T-helper 2 cell treated with Interferon-gamma antibody and Interleukin-4, amounts not matched to agents 100 ng/mL and 5 ng/mL, for 36 hours (primary cell): ENCODE results near the gene OR2T29. TPM values are rescaled to one million over a fixed set of nuclear protein-coding genes. Genes with fewer than 3 reads are reported as not detected.
"Not testable (repeated sequence)": the region's sequence is repeated elsewhere in the genome, so short reads cannot be mapped to it uniquely, and the experiment has no call there.

Experiments
- intact Hi-C: fragments of 100-400 bp; cut with micrococcal nuclease; formaldehyde crosslinking; loops from one replicate; pipeline ENCODE4 v1.15.1; 2023
- total RNA-seq: library from RNA; stranded (reverse); gene quantifications from 2 replicates; pipeline ENCODE4 v1.2.3, GENCODE V29; 2022

Gene OR2T29
- total RNA-seq, 1 donor from 2014 or later: not detected

GRCh38 chr1:248510217-248510616 is 52.4 kb downstream of the OR2T29 start:
- intact Hi-C loops: not testable (repeated sequence)

DNA sequence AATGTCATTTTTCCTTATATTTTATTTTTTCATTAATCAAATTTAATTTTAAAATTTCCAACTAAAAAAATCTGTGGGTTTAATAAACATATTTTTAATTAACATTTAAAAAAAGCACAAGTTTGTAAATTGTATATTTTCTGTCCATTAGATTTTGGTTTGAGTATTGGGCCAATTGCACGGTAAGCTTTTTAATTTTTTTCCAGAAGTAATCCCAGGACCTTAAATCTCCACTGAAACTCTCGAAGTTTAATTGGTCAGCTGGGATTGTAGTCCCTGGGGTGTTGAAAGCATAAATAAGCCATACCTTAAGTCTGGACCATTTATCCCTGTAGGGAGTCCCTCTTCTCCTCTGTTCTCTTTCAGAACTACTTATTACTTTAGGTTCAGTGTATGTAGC is 54.8 kb downstream of the OR2T29 start, which contains the start of gene OR2G6:
Gene OR2G6 (plus strand): TSS at position 301 of the 400 bp plus-strand sequence. CDS start 13,574 bp downstream, outside the sequence.
- intact Hi-C loops: not testable (repeated sequence)

Other genes with a start within 250 kb of the OR2T29 start
- gene OR2M7, start 238.2 kb downstream of the OR2T29 start, total RNA-seq: not detected in 2 replicates
- not detected in 2 replicates for gene OR14C36, start 214.0 kb downstream of the OR2T29 start, total RNA-seq
- not detected in 2 replicates for gene OR2T4, start 201.1 kb downstream of the OR2T29 start, total RNA-seq
- gene OR2T6, start 187.0 kb downstream of the OR2T29 start, total RNA-seq: not detected in 2 replicates
- not detected in 2 replicates for gene OR2T1, start 159.7 kb downstream of the OR2T29 start, total RNA-seq
- not detected in 2 replicates for gene OR2T2, start 117.1 kb downstream of the OR2T29 start, total RNA-seq
- not detected in 2 replicates for gene OR2T3, start 89.4 kb downstream of the OR2T29 start, total RNA-seq
- not detected in 2 replicates for gene OR2T5, start 74.2 kb downstream of the OR2T29 start, total RNA-seq
- not detected in 2 replicates for gene OR2G6, start 54.7 kb downstream of the OR2T29 start, total RNA-seq
- gene OR2T34, start 12.0 kb upstream of the OR2T29 start, total RNA-seq: not detected in 2 replicates
- gene OR2T10, start 34.9 kb upstream of the OR2T29 start, total RNA-seq: not detected in 2 replicates
- not detected in 2 replicates for gene OR2T11, start 72.3 kb upstream of the OR2T29 start, total RNA-seq
- gene OR2T35, start 82.5 kb upstream of the OR2T29 start, total RNA-seq: not detected in 2 replicates
- not detected in 2 replicates for gene OR2T27, start 92.8 kb upstream of the OR2T29 start, total RNA-seq
- not detected in 2 replicates for gene OR14I1, start 140.0 kb upstream of the OR2T29 start, total RNA-seq
- not detected in 2 replicates for gene LYPD8, start 193.0 kb upstream of the OR2T29 start, total RNA-seq